Activated CD4-positive, alpha-beta T cell treated with anti-CD3 and anti-CD28 coated beads for 24 hours (primary cell): ENCODE results near the gene CTNNA3.

Experiments
- DNase-seq, 2 donors: peaks; one replicate each; pipeline ENCODE4 v3.0.0-alpha.2; 2020; ENCODE audit warnings: low read depth in 2 of 2

The CTNNA3 gene

DNA sequence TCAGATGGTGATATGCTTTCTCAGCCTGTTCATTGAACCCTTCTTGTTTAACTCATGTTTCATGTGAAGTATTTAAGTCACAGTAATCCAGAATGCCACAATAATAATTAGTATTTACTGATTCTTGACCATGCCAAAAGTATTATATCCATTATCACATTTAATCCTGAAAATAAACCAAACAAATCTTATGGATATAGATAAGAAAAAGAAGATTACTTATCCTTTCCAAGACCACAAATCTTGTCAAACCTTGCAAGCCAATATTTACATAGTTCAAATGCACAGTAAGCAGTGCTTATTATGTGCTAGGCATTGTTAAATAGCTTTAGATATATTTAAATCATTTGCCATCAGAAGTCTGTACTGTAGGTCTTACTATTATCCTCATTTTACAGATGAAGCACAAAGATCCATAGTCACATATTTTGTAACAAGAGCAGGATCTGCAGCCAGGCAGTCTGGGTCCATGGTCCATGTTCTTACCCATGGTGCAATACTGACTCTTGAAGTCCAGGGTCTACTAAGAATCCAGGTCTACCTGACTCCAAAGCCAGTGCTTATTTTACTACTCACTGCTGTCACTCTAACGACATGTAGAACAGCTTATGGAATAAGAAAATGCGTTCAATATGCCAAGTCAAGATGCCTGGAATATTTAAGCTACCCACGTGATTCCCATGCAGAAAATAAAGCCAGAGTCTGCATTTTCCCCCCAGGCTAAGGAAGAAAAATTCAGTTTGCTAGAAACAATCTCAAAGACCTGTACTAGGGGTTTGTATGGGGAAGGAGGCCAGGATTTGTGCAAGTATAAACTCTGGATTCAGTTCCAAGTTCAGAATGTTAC is 1755.0 kb downstream of the CTNNA3 start:
- no peak for DNase-seq

DNA sequence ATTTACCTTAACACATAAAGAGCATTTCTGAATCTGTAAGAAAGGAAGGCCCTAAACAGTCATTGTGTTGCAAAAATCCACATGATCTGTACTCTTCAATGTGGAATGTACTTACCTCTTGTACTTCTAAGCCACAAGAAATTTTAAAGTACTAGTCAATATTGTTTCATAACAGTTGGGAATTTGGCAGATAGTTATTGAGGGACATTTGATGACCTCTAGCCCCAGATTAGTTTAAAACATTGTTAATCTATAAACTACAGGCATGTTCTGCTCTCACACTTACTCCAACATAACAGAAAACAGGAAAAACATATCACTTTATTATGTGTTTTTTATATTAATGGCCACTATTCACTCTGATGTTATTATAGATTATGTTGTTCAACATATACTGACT is 1755.9 kb downstream of the CTNNA3 start:
- no peak for DNase-seq

DNA sequence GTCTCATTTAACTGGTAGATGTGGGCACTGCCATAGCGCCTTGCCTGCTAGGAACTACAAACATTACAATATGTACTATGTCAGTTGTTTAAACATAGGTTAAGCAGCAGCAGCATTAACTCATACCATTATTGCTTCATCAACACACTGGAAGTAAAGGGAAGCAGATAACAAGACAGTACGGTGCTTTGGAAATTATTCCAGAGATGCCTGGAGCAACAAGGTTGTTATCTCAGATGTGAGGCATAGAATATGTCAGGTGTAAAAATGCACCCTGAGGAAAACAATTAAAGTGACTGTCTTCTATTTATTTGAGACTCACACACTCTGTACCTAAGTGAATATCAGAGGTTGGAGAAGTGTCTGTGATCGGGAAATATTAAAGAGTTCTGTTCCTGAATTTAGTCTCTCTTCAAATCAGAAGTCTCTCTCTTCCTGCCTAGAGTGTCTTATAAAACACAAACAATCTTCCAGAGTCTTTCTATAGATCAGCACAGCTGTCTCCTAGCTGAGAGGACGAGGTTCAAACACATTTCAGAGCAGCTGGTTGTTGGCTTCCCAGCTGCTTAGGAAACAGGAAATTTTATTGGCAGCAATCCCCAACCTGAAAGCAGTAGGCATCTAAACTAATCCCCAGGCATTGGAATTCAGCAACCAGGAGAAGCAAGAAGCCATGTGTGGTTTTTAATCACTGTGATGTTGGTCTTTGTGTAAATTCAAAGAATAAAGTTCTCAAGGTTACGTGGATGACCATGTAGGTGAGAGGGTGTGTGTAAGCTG is 1764.5 kb downstream of the CTNNA3 start:
- no peak for DNase-seq

DNA sequence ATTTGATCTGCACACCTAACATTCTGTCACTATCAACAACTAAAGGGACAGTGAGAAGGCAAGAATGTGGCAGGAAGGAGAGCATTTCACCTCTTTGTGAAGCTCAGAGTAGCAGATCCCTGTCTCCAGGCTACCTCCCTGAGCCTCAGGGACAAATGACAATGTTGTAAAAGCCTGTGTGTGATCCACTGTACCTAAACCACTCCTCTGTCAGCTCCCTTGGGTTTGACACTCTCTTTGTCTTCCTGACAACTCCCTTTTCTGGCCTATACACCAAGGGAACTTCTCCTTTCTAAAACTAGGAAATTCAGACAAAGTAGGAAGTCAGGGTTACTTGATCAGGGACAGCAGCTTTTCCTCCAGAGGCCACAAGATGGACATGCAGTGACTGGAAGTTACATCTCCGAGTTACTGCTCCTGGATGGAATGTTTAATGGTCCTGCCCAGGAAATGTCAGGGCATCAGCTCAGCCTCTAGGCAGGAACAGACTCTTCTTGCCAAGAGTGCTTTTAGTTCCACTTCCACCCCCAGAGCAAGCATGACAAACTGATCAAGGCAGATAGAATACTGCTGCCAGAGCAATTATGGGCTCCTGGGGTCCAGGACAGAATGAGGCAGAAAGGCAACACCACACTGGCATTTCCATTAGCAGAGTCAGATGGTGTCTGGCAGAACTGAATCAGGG is 1784.7 kb downstream of the CTNNA3 start:
- no peak for DNase-seq

DNA sequence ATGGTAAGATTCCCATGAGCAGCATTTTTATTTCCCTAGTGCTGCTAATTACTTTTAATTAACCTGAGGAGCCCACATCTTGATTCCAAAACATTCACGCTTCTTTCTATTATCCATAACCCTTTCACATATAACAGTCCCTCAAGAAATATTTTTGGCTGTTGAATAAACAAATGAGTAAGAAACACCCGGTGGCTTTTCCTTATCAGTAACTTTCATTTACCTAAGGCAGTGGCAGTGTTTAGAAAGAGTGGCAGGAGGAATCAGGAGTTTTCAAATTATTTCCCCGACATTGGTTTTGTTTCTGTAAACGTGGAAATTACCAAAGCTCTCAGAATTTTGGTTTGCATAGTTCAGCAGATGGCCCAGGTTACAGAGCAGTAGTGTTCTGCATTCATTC is 1785.8 kb downstream of the CTNNA3 start:
- DNase-seq = no peak

DNA sequence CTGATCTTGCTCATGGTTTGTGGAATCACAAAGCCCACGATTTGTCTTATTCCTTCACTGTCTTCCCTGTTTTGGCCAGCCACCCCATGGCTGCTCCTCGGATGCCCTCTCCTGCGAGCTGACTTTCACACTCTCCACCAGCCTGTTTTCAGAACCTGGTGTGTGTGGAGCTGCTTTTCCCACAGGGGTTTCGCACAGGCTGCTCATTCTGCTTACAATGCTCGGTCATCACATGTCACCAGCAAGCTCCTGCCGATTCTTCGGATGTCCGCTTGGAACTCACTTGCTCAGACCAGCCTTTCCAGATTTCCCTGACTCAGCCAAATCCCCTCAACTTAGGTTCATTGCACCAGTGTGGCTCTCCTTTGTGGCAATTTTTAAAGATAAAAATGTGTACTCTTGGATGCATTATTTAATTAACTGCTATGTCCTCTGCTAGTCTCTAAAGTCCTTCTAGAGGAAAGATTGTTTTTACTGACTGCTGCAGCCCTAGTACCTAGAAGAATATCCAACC is 1788.7 kb downstream of the CTNNA3 start:
- no peak for DNase-seq

DNA sequence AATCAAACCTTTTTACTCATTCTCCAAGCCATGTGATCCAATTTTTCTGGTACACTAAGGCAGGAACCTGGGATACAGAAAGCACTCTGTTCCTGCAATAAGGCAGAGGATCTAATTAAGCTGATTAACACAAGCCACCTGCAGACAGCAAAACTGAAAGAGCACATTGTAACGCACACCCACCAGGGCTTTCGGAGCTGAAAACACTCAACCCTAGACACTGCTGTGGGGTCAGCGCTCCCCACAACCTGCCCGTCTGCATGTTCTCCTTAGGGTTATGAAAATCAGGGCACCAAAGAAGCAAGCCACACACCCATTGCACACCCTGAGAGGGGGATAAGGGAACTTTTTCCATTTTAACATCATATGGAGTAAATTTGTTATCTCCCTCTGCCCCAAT is 1792.4 kb downstream of the CTNNA3 start:
- no peak for DNase-seq

DNA sequence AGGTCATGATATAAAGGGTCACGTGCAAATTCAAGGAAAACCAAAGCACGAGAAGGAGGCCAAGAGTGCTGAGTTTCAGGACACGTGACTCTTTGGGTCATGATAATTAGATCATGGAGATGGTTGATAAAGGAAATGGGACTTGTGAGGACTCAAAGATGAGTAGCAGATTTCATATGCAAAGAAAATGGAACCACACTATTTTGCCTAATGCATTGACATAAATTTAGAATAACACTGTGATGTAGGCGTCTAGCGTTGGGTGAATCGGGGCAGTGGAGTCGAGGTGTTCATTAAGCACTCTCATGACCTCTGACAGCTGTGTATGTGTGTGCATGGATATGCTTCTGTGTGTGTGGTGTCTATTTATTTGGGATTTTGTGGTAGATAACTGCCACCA is 1795.7 kb downstream of the CTNNA3 start:
- no peak for DNase-seq

DNA sequence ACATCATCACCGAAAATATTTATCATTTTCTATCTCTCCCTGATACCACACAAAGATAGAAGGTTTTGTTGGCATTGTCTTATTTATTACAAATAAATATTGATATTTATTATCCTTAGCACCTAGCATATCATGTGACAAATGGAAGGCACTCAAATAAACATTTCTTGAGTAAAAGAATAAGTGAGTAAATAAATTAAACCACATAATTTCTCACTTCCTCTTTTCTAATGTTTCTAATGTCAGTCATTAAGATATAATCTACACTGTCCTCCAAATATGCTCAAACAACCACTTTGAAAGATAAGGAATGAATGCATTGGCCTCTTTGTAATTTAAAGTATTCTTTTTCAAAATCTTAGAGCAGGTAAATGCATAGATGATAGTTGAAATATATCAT is 1797.9 kb downstream of the CTNNA3 start:
- DNase-seq = no peak

DNA sequence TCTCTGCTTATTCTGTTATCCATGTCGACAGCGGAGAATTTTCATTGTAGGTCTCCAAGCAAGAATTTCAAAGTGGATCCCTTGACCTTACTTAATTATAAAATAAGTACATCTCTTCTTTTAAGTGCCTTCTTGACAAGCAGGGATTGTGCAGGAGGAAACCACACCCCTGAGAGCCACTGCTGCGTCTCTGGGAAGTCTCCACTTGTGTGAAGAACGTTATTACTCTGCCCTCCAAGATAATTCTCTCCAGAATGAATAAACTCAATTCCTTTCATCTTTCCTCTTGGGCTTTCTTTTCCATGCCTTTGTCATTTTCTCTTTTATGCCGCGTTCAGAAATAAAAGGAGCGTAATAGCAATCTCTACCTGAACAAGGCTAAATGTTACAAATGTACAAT is 1801.0 kb downstream of the CTNNA3 start:
- DNase-seq = no peak

DNA sequence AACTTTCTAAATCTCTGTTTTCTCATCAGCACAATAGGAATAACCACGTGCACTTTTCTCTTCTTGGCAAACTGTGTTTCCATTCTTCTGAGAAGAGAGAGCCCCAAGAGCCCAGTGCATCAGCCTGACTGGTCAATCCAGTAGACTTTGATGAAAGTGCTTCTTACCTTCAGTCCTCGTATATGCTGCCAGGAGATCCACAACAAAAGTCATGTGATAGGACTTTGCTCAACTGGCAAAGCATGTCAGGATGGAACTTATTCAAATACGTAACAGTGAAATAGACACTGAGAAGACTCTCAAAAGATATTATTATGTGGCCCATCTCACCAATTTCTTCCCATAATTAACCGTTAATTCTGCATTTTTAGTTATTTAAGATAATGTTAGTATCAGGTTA is 1801.6 kb downstream of the CTNNA3 start:
- DNase-seq = no peak

DNA sequence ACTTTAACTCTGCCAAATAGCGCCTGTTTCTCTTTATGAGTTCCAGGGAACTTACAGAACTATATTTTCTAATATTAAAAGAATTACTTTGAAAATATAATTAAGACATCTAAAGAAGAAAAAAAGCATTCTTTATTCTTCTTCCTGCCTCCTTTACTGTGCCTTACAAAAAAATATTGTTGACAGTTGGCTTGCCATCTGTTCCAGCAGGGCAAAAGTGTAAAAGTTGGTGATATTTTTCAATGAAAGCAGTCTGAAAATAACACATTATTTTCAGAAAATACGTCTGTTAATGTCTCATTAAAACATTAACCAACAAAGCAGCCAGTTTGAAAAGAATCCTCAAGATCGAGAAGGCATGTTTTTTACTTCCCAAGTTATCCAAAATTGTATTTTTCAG is 1802.3 kb downstream of the CTNNA3 start:
- DNase-seq = no peak

DNA sequence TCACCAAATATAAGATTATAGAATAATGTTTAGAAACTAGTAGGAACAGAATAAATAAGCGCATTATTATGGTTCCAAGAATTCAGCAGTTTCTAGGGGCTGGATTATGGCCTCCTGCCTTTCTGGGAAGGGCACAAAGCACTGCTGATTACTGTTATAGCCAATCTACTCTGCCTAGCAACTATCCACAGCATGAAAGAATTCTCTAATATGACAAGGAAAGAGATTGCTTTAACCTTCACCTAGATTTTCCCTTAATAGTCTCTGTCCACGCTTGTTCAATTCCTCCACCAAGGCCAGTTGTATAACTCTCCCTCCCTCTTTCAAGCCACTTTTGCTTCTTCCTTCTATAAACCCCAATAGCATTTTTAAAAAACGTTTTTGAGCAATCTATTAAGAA is 1803.7 kb downstream of the CTNNA3 start:
- no peak for DNase-seq

DNA sequence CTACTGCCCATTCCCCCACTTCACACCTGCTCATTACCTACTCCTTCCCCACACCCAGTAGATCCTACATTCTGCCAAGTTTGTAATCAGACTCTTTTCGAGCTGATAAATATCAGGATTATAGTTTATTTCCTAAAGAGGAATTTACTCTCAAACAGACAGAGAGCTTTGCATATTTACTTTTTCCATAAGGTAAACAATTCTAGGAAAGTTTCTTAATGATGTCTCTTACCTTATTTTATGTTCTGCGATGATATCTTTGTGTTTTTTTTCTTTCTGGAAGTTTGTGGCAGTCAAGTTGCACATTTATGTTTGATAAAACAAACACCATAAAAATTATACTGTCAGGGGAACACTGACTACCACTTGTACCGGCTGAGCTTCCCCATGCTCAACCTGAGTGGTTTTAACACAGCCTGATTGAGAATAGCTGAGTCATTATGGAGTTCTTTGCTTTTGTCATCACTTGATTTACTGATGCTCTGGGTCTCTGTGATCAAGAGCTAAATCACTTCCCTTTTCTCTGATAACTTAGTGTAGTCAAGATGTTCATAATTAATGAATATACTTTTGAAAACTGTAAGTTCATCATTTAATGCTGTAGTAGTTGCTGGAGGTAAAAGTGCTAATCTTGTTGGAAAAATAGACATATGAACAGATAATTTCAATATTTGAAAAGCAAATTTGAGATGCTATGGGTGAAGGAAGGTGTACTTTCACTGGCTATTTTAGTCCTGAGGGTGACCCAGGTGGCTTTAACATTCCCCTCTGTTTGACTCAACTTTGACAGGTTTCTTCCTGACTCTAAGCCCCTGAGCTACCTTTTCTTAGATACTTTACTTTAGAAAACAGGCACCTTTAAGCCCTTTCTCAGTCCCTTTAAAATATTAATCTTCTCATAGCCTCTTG is 1804.7 kb downstream of the CTNNA3 start:
- DNase-seq = no peak

DNA sequence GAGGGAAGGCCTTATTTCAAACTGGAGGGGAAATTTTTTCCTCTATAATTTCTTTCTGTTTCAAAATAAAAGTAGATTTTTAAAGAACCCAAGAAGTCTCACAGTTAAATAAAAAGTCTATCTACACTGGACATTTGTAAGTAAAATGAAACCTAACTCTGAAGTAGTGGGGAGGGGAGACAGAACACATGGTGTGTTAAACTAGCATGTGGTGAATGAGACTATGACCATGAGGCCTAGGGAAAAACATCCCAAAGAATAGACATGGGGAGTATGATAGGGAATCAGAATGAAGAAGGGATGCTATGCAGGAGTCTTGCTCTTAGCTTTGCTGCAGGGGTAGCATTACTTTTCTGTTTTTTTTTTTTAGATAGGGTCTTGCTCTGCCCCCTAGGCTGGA is 1831.5 kb downstream of the CTNNA3 start:
- DNase-seq = no peak

DNA sequence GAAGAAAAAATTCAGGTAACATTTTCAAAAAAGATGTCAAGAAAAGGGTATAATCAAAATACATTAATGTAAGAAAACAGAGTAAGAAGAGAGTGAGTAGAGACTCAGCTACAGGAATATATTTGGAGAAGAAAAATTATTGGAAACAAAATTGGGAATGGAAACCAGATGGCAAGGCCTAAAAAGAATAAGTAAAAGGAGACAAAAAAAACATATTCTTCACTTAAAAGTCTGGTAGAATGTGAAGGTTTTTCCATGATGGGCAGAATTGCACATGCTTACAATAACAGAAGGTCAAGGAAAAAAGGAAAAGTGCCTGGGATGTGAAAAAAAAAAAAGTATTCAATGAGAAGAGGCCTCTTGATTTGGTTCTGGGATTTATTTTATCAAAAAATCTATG is 1832.0 kb downstream of the CTNNA3 start:
- no peak for DNase-seq
